GM23338 (cell line): Measurements from ENCODE around the gene PGP. TPM values are rescaled to one million over a fixed set of nuclear protein-coding genes. Genes with fewer than 3 reads are reported as not detected.

Source experiments
- ATAC-seq: fragments of 200-7000 bp; cut with Tn5 transposase; 3 replicates; pipeline ENCODE4 v1.9.1; 2020
- DNase-seq: peaks from one replicate; pipeline ENCODE4 v3.0.0-alpha.2; 2015; ENCODE audit warnings: low spot score
- H2AFZ ChIP-seq: fragments of 200-600 bp; sonication (generic); 2 replicates; pipeline ENCODE4 v1.8.0; 2016; ENCODE audit warnings: antibody characterized with exemption, mild to moderate bottlenecking, moderate library complexity
- H3F3A ChIP-seq: fragments of 200-600 bp; sonication (generic); replicated peaks from 2 replicates; pipeline ENCODE4 v1.8.0; 2017; ENCODE audit warnings: antibody characterized with exemption, mixed run types, low read depth
- H3K27ac ChIP-seq: fragments of 200-600 bp; sonication (generic); 2 replicates; pipeline ENCODE4 v1.6.1; 2016; ENCODE audit warnings: low read depth
- H3K27me3 ChIP-seq: fragments of 200-600 bp; sonication (generic); 2 replicates; pipeline ENCODE4 v1.8.0; 2016; ENCODE audit warnings: mild to moderate bottlenecking, mixed run types, moderate library complexity; ENCODE audit not compliant: insufficient read depth
- H3K36me3 ChIP-seq: fragments of 200-600 bp; sonication (generic); 2 replicates; pipeline ENCODE4 v1.8.0; 2016; ENCODE audit warnings: mild to moderate bottlenecking; ENCODE audit not compliant: insufficient read depth
- H3K4me1 ChIP-seq: fragments of 200-600 bp; sonication (generic); 2 replicates; pipeline ENCODE4 v1.8.0; 2016; ENCODE audit warnings: mild to moderate bottlenecking, moderate library complexity; ENCODE audit not compliant: insufficient read depth
- H3K4me2 ChIP-seq: fragments of 200-600 bp; sonication (generic); 2 replicates; pipeline ENCODE4 v1.7.1; 2017; ENCODE audit warnings: mixed run types
- H3K4me3 ChIP-seq: fragments of 200-600 bp; sonication (generic); 2 replicates; pipeline ENCODE4 v1.6.1; 2016; ENCODE audit warnings: mixed run types
- H3K79me2 ChIP-seq: fragments of 200-600 bp; sonication (generic); replicated peaks from 2 replicates; pipeline ENCODE4 v1.8.0; 2017; ENCODE audit warnings: mild to moderate bottlenecking; ENCODE audit not compliant: insufficient read depth
- H3K9me2 ChIP-seq: fragments of 200-600 bp; sonication (generic); 2 replicates; pipeline ENCODE4 v1.8.0; 2017; ENCODE audit not compliant: insufficient read depth
- H4K20me1 ChIP-seq: fragments of 200-600 bp; sonication (generic); replicated peaks from 2 replicates; pipeline ENCODE4 v1.8.0; 2017; ENCODE audit warnings: mild to moderate bottlenecking; ENCODE audit not compliant: insufficient read depth
- H3K27ac Mint-ChIP-seq: 2 replicates; pipeline ENCODE4 v1.8.0; 2020; ENCODE audit warnings: inconsistent platforms, mild to moderate bottlenecking, moderate library complexity, mixed read lengths
- H3K27me3 Mint-ChIP-seq: 3 replicates; pipeline ENCODE4 v1.8.0; 2022; ENCODE audit warnings: low read depth, mild to moderate bottlenecking, moderate library complexity, mixed read lengths, inconsistent platforms; ENCODE audit not compliant: insufficient read depth, poor library complexity
- H3K36me3 Mint-ChIP-seq: 3 replicates; pipeline ENCODE4 v1.8.0; 2021; ENCODE audit warnings: low read depth, mild to moderate bottlenecking, inconsistent platforms, moderate library complexity, mixed read lengths
- H3K4me1 Mint-ChIP-seq: 3 replicates; pipeline ENCODE4 v1.8.0; 2020; ENCODE audit warnings: mild to moderate bottlenecking, inconsistent platforms, mixed read lengths
- H3K4me3 Mint-ChIP-seq: 3 replicates; pipeline ENCODE4 v1.8.0; 2021; ENCODE audit warnings: moderate library complexity, mild to moderate bottlenecking, inconsistent platforms, mixed read lengths
- H3K9me3 Mint-ChIP-seq: 3 replicates; pipeline ENCODE4 v1.8.0; 2020; ENCODE audit warnings: moderate library complexity, mild to moderate bottlenecking, inconsistent platforms, mixed read lengths
- CREB1 ChIP-seq: fragments of 250-450 bp; sonication (Bioruptor Pico); IDR thresholded peaks from 2 replicates; pipeline ENCODE4 v1.5.0; 2020; ENCODE audit warnings: low read depth, mild to moderate bottlenecking, moderate library complexity
- CTCF ChIP-seq, 2 experiments: fragments of 200-600 bp in 1 of 2; sonication (generic) in 1 of 2; conservative IDR thresholded peaks; 2 replicates each; pipeline versions ENCODE4 v1.5.1 to v1.6.1; 2016 to 2017; ENCODE audit warnings: antibody characterized with exemption in 2 of 2, low read depth in 2 of 2, mild to moderate bottlenecking in 2 of 2, moderate library complexity in 1 of 2
- ETS1 ChIP-seq: IDR thresholded peaks from 2 replicates; pipeline ENCODE4 v1.6.1; 2016; ENCODE audit warnings: antibody characterized with exemption
- EZH2 ChIP-seq: fragments of 200-600 bp; sonication (generic); IDR thresholded peaks from one replicate; pipeline ENCODE4 v1.8.0; 2017; ENCODE audit warnings: antibody characterized with exemption, mild to moderate bottlenecking, low read depth; ENCODE audit not compliant: unreplicated experiment
- EZH2phosphoT487 ChIP-seq: fragments of 200-600 bp; sonication (generic); IDR thresholded peaks from one replicate; pipeline ENCODE4 v1.8.1; 2018; ENCODE audit warnings: antibody characterized with exemption; ENCODE audit not compliant: unreplicated experiment
- JUNB ChIP-seq: IDR thresholded peaks from one replicate; pipeline ENCODE4 v1.6.1; 2016; ENCODE audit warnings: antibody characterized with exemption; ENCODE audit not compliant: unreplicated experiment
- NANOG ChIP-seq: IDR thresholded peaks from 2 replicates; pipeline ENCODE4 v1.6.1; 2016; ENCODE audit warnings: antibody characterized with exemption, borderline replicate concordance
- POLR2AphosphoS5 ChIP-seq: IDR thresholded peaks from 2 replicates; pipeline ENCODE4 v1.6.1; 2016; ENCODE audit warnings: antibody characterized with exemption, low read depth
- STAT1 ChIP-seq: IDR thresholded peaks from one replicate; pipeline ENCODE4 v1.6.1; 2016; ENCODE audit warnings: antibody characterized with exemption; ENCODE audit not compliant: unreplicated experiment
- ZNF114 ChIP-seq: fragments of 250-450 bp; sonication (Bioruptor Pico); IDR thresholded peaks from 2 replicates; pipeline ENCODE4 v1.5.0; 2020; ENCODE audit warnings: mild to moderate bottlenecking, moderate library complexity
- ZNF331 ChIP-seq: fragments of 250-450 bp; sonication (Bioruptor Pico); IDR thresholded peaks from 2 replicates; pipeline ENCODE4 v1.5.0; 2020; ENCODE audit warnings: low read depth, mild to moderate bottlenecking, moderate library complexity
- polyA plus RNA-seq: library from polyadenylated mRNA; unstranded; fragments of >200 nt; fragmentation: Nextera tagmentation; extraction: Ambion mirVana; gene quantifications from 2 replicates; pipeline ENCODE4 v1.2.1, GENCODE V29; 2016
- total RNA-seq: library from RNA; depleted of rRNA; stranded (reverse); fragments of >200 nt; shearing (Covaris generic); gene quantifications from 2 replicates; pipeline ENCODE4 v1.2.3, GENCODE V29; 2014
- TF ChIP-seq, protein P1 (sequence below): fragments of 250-450 bp; sonication (Bioruptor Pico); IDR thresholded peaks from 2 replicates; pipeline ENCODE4 v1.5.0; 2020; ENCODE audit warnings: mild to moderate bottlenecking, moderate library complexity

Gene PGP
- total and polyA plus RNA-seq, 2 experiments from 2014 or later: 44.4 to 80.3 TPM

- Histone ChIP-seq H3F3A (0 out of 2 replicates have a peak, but pooled peaks cover 19% of the 10 kb centered on the region), H3K27ac (no peak overlapping the region), H3K79me2 (no peaks in the 10 kb centered on the region; the same call in 1 of the 2 replicates), H2AFZ (no peak overlapping the region), H3K36me3 (no peaks in the 10 kb centered on the region; the same call in 1 of the 2 replicates), H3K4me3 (no peak overlapping the region), H3K27me3 (no peaks in the 10 kb centered on the region), H3K9me2 (no peaks in the 10 kb centered on the region), H4K20me1 (no peaks in the 10 kb centered on the region; the same call in 1 of the 2 replicates), H3K4me2 (no peak overlapping the region), H3K4me1 (no peaks in the 10 kb centered on the region)
- H3K4me1 Mint-ChIP-seq: peaks cover 2% of the 10 kb centered on the region; the same call in 1 of the 3 replicates
- no peaks in the 10 kb centered on the region for H3K9me3 Mint-ChIP-seq
- DNase-seq (no peak), ATAC-seq (no peak)
- H3K4me3 Mint-ChIP-seq: no peak overlapping the region
- H3K36me3 Mint-ChIP-seq: peaks cover 32% of the 10 kb centered on the region
- H3K27ac Mint-ChIP-seq: no peak overlapping the region
- TF ChIP-seq ZNF331 (CRISPR knock-in tag) (no peak), ZNF114 (CRISPR knock-in tag) (no peak), EZH2 (no peak), CREB1 (CRISPR knock-in tag) (no peak), POLR2AphosphoS5 (no peak), NANOG (no peak), JUNB (no peak), ETS1 (no peak), CTCF (conservative IDR thresholded peaks at IDR 0.05; ENCODE audit: low read depth in 2 of 2) (no peak), STAT1 (no peak), EZH2phosphoT487 (no peak)
- TF ChIP-seq, protein P1, sequence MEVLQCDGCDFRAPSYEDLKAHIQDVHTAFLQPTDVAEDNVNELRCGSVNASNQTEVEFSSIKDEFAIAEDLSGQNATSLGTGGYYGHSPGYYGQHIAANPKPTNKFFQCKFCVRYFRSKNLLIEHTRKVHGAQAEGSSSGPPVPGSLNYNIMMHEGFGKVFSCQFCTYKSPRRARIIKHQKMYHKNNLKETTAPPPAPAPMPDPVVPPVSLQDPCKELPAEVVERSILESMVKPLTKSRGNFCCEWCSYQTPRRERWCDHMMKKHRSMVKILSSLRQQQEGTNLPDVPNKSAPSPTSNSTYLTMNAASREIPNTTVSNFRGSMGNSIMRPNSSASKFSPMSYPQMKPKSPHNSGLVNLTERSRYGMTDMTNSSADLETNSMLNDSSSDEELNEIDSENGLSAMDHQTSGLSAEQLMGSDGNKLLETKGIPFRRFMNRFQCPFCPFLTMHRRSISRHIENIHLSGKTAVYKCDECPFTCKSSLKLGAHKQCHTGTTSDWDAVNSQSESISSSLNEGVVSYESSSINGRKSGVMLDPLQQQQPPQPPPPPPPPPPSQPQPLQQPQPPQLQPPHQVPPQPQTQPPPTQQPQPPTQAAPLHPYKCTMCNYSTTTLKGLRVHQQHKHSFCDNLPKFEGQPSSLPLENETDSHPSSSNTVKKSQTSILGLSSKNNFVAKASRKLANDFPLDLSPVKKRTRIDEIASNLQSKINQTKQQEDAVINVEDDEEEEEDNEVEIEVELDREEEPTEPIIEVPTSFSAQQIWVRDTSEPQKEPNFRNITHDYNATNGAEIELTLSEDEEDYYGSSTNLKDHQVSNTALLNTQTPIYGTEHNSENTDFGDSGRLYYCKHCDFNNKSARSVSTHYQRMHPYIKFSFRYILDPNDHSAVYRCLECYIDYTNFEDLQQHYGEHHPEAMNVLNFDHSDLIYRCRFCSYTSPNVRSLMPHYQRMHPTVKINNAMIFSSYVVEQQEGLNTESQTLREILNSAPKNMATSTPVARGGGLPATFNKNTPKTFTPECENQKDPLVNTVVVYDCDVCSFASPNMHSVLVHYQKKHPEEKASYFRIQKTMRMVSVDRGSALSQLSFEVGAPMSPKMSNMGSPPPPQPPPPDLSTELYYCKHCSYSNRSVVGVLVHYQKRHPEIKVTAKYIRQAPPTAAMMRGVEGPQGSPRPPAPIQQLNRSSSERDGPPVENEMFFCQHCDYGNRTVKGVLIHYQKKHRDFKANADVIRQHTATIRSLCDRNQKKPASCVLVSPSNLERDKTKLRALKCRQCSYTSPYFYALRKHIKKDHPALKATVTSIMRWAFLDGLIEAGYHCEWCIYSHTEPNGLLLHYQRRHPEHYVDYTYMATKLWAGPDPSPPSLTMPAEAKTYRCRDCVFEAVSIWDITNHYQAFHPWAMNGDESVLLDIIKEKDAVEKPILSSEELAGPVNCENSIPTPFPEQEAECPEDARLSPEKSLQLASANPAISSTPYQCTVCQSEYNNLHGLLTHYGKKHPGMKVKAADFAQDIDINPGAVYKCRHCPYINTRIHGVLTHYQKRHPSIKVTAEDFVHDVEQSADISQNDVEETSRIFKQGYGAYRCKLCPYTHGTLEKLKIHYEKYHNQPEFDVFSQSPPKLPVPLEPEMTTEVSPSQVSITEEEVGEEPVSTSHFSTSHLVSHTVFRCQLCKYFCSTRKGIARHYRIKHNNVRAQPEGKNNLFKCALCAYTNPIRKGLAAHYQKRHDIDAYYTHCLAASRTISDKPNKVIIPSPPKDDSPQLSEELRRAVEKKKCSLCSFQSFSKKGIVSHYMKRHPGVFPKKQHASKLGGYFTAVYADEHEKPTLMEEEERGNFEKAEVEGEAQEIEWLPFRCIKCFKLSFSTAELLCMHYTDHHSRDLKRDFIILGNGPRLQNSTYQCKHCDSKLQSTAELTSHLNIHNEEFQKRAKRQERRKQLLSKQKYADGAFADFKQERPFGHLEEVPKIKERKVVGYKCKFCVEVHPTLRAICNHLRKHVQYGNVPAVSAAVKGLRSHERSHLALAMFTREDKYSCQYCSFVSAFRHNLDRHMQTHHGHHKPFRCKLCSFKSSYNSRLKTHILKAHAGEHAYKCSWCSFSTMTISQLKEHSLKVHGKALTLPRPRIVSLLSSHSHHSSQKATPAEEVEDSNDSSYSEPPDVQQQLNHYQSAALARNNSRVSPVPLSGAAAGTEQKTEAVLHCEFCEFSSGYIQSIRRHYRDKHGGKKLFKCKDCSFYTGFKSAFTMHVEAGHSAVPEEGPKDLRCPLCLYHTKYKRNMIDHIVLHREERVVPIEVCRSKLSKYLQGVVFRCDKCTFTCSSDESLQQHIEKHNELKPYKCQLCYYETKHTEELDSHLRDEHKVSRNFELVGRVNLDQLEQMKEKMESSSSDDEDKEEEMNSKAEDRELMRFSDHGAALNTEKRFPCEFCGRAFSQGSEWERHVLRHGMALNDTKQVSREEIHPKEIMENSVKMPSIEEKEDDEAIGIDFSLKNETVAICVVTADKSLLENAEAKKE (CRISPR knock-in tag): no peak
- peaks cover 14% of the 10 kb centered on the region for H3K27me3 Mint-ChIP-seq
Measured at GRCh38 chr16:2173366-2173765, 41.3 kb downstream of the PGP start.
